K562 (cell line): Measurements from ENCODE around the gene UBE2V1.

Experiments
- HDAC2 ChIP-seq: fragments of 450-650 bp; IDR thresholded peaks from 2 replicates; pipeline ENCODE4 v1.6.1; 2016; ENCODE audit warnings: mild to moderate bottlenecking
- MAX ChIP-seq: sonication (generic); formaldehyde crosslinking; IDR thresholded peaks from 2 replicates; pipeline ENCODE4 v1.9.0; 2022; ENCODE audit warnings: mild to moderate bottlenecking, missing genetic modification reagents
- USF2 ChIP-seq: sonication (generic); formaldehyde crosslinking; IDR thresholded peaks from 2 replicates; pipeline ENCODE4 v1.5.0; 2020; ENCODE audit warnings: missing genetic modification reagents
- ZBTB11 ChIP-seq, 3 experiments: fragments of 200-800 bp in 1 of 3; fragments of 250-450 bp in 1 of 3; fragments of 450-650 bp in 1 of 3; sonication (Bioruptor Pico) in 1 of 3; sonication (Bioruptor generic) in 1 of 3; formaldehyde crosslinking in 1 of 3; IDR thresholded peaks; 2 replicates each; pipeline versions ENCODE4 v1.6.1 to v1.8.0; 2016 to 2022; ENCODE audit warnings: mild to moderate bottlenecking in 2 of 3, missing genetic modification characterization in 2 of 3, missing compliant biosample characterization in 1 of 3, moderate library complexity in 1 of 3

- no peak for TF ChIP-seq MAX (CRISPR knock-in tag)
- TF ChIP-seq HDAC2, result no peak
- no peak for TF ChIP-seq ZBTB11 (CRISPR knock-in tag; IDR thresholded peaks at IDR 0.05)
- TF ChIP-seq USF2 (CRISPR knock-in tag), result no peak
These were observed 62.7 kb downstream of the UBE2V1 start for GRCh38 chr20:50050214-50050613.
